VCaP (cell line): ENCODE measurements around the gene IL1B.

Experiments
- H3K27ac ChIP-seq: fragments of 450-650 bp; 2 replicates; pipeline ENCODE4 v1.5.1; 2017
- TF ChIP-seq, protein P1 (sequence below): fragments of 450-650 bp; conservative IDR thresholded peaks from 2 replicates; pipeline ENCODE4 v1.5.1; 2017; ENCODE audit warnings: mild to moderate bottlenecking, moderate library complexity

IL1B gene

DNA sequence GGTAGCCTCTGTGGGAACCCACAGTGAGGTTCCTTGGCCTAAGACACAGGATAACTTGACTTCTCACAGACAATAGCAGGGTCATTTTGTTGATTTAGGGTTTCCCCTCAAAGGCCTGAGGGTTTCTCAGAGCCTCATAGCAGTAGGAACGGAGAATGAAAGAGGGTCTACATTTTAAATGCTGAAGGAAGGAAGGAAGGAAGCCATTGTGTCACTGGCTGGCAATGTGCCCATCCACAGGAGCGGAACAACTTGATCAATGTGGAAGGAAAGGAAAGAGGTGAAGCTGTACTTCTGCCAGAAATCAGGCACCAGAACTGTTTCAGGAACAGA is 5.1 kb downstream of the IL1B start:
- TF ChIP-seq, protein P1, sequence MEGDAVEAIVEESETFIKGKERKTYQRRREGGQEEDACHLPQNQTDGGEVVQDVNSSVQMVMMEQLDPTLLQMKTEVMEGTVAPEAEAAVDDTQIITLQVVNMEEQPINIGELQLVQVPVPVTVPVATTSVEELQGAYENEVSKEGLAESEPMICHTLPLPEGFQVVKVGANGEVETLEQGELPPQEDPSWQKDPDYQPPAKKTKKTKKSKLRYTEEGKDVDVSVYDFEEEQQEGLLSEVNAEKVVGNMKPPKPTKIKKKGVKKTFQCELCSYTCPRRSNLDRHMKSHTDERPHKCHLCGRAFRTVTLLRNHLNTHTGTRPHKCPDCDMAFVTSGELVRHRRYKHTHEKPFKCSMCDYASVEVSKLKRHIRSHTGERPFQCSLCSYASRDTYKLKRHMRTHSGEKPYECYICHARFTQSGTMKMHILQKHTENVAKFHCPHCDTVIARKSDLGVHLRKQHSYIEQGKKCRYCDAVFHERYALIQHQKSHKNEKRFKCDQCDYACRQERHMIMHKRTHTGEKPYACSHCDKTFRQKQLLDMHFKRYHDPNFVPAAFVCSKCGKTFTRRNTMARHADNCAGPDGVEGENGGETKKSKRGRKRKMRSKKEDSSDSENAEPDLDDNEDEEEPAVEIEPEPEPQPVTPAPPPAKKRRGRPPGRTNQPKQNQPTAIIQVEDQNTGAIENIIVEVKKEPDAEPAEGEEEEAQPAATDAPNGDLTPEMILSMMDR: no peak
- H3K27ac ChIP-seq: no peak overlapping the region

DNA sequence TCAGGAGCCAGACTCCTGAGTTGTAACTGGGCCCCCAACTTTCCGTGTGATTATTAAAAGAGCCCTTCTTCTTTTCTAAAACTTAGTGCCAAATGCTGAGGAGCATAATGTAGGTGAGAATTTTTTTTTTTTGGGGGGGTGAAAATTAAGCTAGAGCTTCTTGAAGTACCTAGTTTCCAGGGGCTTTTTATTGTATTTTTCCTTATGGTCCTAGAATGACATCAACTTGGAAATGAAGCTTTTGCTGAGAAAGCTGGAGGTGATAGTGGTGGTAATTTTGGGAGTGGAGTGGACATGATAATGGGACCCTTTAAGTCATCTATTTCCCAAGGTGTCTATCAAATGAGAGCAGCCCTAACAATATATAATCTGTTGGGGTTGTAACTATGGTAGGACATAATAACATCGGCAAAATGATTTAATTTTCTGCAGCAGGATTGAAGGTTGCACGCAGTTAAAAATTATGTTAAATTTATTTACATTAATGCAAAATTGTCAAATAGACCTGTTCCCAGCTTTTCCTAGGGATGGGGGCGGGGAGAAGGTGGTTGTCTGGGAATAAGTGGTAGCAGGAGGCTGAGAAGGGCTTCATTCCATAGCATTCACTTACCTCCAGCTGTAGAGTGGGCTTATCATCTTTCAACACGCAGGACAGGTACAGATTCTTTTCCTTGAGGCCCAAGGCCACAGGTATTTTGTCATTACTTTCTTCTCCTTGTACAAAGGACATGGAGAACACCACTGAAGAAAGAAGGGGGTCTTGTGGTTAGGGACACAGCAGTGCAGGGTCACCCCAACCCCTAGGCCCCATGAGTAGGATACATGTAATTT is 5.7 kb downstream of the IL1B start:
- TF ChIP-seq, protein P1: no peak
- no peak overlapping the region for H3K27ac ChIP-seq

DNA sequence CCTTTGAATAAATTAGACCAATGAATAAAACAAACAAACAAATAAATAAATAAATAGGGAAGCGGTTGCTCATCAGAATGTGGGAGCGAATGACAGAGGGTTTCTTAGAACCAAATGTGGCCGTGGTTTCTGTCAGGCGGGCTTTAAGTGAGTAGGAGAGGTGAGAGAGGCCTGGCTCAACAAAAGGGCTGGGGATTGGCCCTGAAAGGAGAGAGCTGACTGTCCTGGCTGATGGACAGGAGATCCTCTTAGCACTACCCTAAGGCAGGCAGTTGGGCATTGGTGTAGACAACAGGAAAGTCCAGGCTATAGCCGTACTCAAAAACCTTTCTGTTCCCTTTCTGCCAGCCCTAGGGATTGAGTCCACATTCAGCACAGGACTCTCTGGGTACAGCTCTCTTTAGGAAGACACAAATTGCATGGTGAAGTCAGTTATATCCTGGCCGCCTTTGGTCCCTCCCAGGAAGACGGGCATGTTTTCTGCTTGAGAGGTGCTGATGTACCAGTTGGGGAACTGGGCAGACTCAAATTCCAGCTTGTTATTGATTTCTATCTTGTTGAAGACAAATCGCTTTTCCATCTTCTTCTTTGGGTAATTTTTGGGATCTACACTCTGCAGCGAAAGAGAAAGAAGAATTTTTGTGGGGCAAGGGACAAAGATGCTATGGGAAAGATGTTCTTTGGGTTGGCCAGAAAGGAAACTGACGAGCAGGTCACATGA is 6.5 kb downstream of the IL1B start:
- TF ChIP-seq, protein P1: no peak
- no peak overlapping the region for H3K27ac ChIP-seq

DNA sequence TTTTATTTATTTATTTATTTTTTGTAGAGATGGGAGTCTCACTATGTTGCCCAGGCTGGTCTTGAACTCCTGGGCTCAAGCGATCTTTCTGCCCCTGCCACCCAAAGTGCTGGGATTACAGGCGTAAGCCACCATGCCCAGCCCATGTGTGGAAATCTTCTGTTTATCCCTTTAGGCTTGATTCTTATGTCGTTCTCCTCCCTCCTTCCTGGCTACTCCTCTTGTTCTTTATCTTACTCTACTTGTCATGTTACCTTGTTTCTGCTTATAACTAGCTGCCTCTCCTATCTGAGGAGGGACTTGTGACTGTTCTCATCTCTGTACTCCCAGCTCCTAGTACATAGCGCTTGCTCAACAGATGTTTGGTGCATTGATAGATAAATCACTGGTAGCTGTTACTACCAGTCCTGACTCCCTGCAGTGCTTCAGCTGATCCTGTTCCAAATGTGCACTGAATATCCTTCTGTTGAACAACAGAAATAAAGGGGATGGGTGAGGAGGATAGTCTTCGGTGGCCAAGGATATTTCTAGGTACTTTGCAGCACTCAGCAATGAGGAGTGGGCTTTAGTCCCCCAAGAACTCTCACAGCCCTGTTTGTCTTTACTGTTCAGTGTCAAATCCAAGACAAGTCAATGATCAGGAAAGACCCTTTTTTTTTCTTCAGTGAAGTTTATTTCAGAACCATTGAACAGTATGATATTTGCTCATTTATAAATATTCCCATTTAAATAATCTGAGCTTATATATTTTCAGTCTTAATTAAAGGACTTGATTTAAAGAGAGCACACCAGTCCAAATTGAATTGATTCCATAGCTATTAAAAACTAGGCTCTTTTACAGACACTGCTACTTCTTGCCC is 7.2 kb downstream of the IL1B start:
- TF ChIP-seq, protein P1: no peak
- no peak overlapping the region for H3K27ac ChIP-seq

DNA sequence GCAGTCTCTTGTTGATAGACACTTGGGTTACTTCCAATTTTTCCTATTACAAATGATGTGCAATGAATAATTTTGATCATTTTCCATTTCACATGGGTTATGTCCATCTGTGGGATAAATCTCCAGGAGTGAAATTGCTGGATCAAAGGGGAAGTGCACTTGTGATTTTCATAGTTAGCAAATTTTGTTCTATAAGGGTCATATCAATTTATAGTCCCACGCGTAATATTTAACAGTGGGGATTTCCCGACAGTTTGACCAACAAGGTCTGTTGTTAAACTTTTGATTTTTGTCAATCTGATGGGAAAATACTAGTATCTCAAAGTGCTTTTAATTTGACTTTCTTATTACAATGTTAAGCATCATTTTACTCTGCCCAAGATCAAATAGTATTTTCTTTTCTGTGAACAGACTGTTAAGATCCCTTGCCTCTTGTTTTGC is 8.3 kb downstream of the IL1B start:
- TF ChIP-seq, protein P1: no peak

DNA sequence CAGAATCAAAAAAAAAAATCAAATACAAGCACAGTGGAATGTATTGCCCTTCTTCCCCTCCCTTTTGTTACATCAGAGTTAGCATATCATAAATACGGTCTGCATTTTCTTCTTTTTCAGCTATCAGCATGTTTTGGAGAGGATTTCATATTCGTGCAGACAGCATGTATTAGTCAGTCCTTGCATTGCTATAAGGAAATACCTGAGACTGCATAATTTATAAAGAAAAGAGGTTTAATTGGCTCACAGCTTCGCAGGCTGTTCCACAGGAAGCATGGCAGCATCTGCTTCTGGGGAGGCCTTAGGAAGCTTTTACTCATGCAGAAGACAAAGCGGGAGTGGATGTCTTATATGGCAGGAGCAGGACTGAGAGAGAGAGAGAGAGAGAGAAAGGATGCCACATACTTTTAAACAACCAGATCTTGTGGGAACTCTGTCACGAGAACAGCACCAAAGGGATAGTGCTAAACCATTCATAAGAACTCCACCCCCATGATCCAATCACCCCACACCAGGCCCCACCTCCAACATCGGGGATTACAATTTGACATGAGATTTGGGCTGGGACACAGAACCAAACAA is 8.9 kb downstream of the IL1B start:
- TF ChIP-seq, protein P1: no peak
- no peak overlapping the region for H3K27ac ChIP-seq

More for the DNA sequence above, 8.3 kb downstream of the IL1B start:
- no peak overlapping the region for H3K27ac ChIP-seq
